Fibroblast of upper back skin (primary cell): ENCODE measurements around the gene BTD.
"Not testable (repeated sequence)": the region's sequence is repeated elsewhere in the genome, so short reads cannot be mapped to it uniquely, and the experiment has no call there.

Source experiments
- DNase-seq: peaks from one replicate; pipeline ENCODE4 v3.0.0-alpha.2; 2013

Gene BTD

GRCh38 chr3:15601399-15602145 is at the start of gene BTD, which contains the start of gene HACL1:
BTD (plus strand) TSS chr3:15601745; CDS start chr3:15635440, 33,695 bp downstream.
HACL1 (minus strand) TSS chr3:15601569; CDS start chr3:15601463, 106 bp downstream.
- peak; percentile 100 for DNase-seq

GRCh38 chr3:15551902-15552301 is 49.6 kb upstream of the BTD start:
- no peak for DNase-seq

- DNase-seq = no peak
Measured at GRCh38 chr3:15553749-15554148, 47.8 kb upstream of the BTD start.

- DNase-seq = no peak
Measured at GRCh38 chr3:15556512-15556911, 45.0 kb upstream of the BTD start.

GRCh38 chr3:15557511-15557946 is 44.0 kb upstream of the BTD start:
- DNase-seq = peak; percentile 76

GRCh38 chr3:15558581-15558980 is 43.0 kb upstream of the BTD start:
- no peak for DNase-seq

- DNase-seq = no peak
Measured at GRCh38 chr3:15562560-15562959, 39.0 kb upstream of the BTD start.

GRCh38 chr3:15563190-15563589 is 38.4 kb upstream of the BTD start:
- DNase-seq = no peak

- no peak for DNase-seq
Measured at GRCh38 chr3:15572138-15572537, 29.4 kb upstream of the BTD start.

- no peak for DNase-seq
Measured at GRCh38 chr3:15575446-15575845, 26.1 kb upstream of the BTD start.

- DNase-seq = no peak
Measured at GRCh38 chr3:15576475-15576874, 25.1 kb upstream of the BTD start.

GRCh38 chr3:15578289-15578867 is 23.2 kb upstream of the BTD start:
- DNase-seq = no peak

GRCh38 chr3:15579051-15579450 is 22.5 kb upstream of the BTD start:
- peak; percentile 67 for DNase-seq

GRCh38 chr3:15581471-15582394 is 19.8 kb upstream of the BTD start:
- DNase-seq = no peak

GRCh38 chr3:15585111-15585845 is 16.3 kb upstream of the BTD start:
- peak; percentile 19 for DNase-seq

GRCh38 chr3:15591242-15591641 is 10.3 kb upstream of the BTD start:
- DNase-seq = no peak

GRCh38 chr3:15591928-15592327 is 9.6 kb upstream of the BTD start:
- no peak for DNase-seq

- no peak for DNase-seq
Measured at GRCh38 chr3:15592968-15593367, 8.6 kb upstream of the BTD start.

- no peak for DNase-seq
Measured at GRCh38 chr3:15595955-15596354, 5.6 kb upstream of the BTD start.

- DNase-seq = no peak
Measured at GRCh38 chr3:15601046-15601398, 523 bp upstream of the BTD start.

GRCh38 chr3:15602146-15602536 is 596 bp downstream of the BTD start:
- no peak for DNase-seq

- not testable (repeated sequence) for DNase-seq
Measured at GRCh38 chr3:15602816-15603215, 1.3 kb downstream of the BTD start.

- DNase-seq = not testable (repeated sequence)
Measured at GRCh38 chr3:15604584-15604983, 3.0 kb downstream of the BTD start.
